ENCODE data around the gene LMBRD1.

DNA sequence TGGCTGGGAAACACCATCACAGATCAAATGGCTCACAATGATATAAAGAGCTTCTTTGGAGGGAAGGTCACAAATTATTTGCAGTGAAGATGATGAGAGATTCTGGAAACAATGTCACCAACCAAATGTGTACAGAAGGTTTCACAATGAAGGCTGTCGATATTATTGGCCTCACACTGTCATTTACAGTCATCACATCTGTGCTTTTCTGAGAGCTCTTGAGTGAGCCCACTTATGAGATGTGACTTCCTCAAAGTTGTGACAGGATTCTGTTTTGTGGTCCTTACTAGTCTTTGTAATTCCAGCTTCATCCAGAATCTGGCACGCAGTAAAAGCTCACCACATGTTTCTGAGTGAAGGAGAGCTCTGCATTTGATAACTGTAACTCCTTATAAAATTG, 133.6 kb downstream of the LMBRD1 start:
- TF ChIP-seq CTCF (IDR thresholded peaks at IDR 0.05) (no peak), POLR2A (IDR thresholded peaks at IDR 0.05) (no peak)
